PFSK-1 (cell line): Measurements from ENCODE around the gene ZDHHC14.

Source experiments
- FOXP2 ChIP-seq: optimal IDR thresholded peaks from 2 replicates; pipeline ENCODE3; 2011; ENCODE audit warnings: borderline replicate concordance, control low read depth, inconsistent platforms; ENCODE audit not compliant: insufficient read depth; ENCODE audit errors: extremely low read length, extremely low read depth
- POLR2AphosphoS5 ChIP-seq: IDR thresholded peaks from 2 replicates; pipeline ENCODE4 v1.6.1; 2012; ENCODE audit warnings: low read depth, mild to moderate bottlenecking, control low read depth, low read length, moderate library complexity
- REST ChIP-seq, 2 experiments: IDR thresholded peaks; 2 replicates each; pipeline versions ENCODE4 v1.6.1 to v1.8.0; 2011 to 2012; ENCODE audit warnings: low read depth in 2 of 2, low read length in 2 of 2, control low read depth in 1 of 2, inconsistent platforms in 1 of 2, mild to moderate bottlenecking in 1 of 2, moderate library complexity in 1 of 2; ENCODE audit not compliant: insufficient read depth in 1 of 2
- SIN3A ChIP-seq: IDR thresholded peaks from 2 replicates; pipeline ENCODE4 v1.6.1; 2012; ENCODE audit warnings: mild to moderate bottlenecking, low read length, moderate library complexity, borderline replicate concordance; ENCODE audit not compliant: insufficient read depth
- TAF1 ChIP-seq: IDR thresholded peaks from 2 replicates; pipeline ENCODE4 v1.6.1; 2012; ENCODE audit warnings: low read length, control low read depth, borderline replicate concordance; ENCODE audit not compliant: insufficient read depth

- TF ChIP-seq REST (IDR thresholded peaks at IDR 0.05; ENCODE audit: insufficient read depth in 1 of 2, low read depth in 2 of 2, low read length in 2 of 2), result no peak
- TF ChIP-seq SIN3A, result no peak
- no peak for TF ChIP-seq TAF1
- no peak for TF ChIP-seq POLR2AphosphoS5
- no peak for TF ChIP-seq FOXP2
Observed at GRCh38 chr6:157529654-157530039, 148.7 kb downstream of the ZDHHC14 start.
